NB4 (cell line): Measurements from ENCODE around the gene HHIP.
A peak's percentile ranks its signal among the peaks of the same experiment; 100 is the strongest.

Experiments
- POLR2A ChIP-seq: IDR thresholded peaks from 2 replicates; pipeline ENCODE4 v1.6.1; 2011; ENCODE audit warnings: mild to moderate bottlenecking; ENCODE audit not compliant: insufficient read length; ENCODE audit errors: extremely low read depth
- TF ChIP-seq, protein P1 (sequence below): IDR thresholded peaks from one replicate; pipeline ENCODE4 v1.5.1; 2012; ENCODE audit warnings: low read depth, low read length

DNA sequence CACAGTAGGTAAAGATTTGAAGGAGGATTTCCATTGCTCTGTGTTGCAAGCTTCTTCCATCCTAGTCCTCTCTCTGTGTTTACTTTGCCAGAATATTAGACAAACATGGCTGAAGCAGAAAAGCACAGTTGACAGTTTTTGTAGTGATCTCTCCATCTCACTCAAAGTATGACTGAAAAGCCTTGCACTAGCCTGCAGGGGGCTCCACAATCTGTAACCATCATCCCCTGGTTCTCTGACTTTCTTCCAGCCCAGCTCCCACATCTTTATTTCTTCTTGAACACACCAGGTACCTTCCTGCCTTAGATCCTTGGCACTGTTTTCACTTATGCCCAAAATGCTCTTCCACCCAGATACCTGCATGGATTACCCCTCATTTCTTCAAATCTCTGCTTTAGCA lies 34.1 kb upstream of the HHIP start:
- TF ChIP-seq, protein P1, sequence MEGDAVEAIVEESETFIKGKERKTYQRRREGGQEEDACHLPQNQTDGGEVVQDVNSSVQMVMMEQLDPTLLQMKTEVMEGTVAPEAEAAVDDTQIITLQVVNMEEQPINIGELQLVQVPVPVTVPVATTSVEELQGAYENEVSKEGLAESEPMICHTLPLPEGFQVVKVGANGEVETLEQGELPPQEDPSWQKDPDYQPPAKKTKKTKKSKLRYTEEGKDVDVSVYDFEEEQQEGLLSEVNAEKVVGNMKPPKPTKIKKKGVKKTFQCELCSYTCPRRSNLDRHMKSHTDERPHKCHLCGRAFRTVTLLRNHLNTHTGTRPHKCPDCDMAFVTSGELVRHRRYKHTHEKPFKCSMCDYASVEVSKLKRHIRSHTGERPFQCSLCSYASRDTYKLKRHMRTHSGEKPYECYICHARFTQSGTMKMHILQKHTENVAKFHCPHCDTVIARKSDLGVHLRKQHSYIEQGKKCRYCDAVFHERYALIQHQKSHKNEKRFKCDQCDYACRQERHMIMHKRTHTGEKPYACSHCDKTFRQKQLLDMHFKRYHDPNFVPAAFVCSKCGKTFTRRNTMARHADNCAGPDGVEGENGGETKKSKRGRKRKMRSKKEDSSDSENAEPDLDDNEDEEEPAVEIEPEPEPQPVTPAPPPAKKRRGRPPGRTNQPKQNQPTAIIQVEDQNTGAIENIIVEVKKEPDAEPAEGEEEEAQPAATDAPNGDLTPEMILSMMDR = peak; percentile 57
- TF ChIP-seq POLR2A = no peak
